ENCODE results near the gene SIAH2.

SIAH2 gene

GRCh38 chr3:150773616-150774192 is 10.7 kb upstream of the SIAH2 start:
- DNase-seq: no peak

DNA sequence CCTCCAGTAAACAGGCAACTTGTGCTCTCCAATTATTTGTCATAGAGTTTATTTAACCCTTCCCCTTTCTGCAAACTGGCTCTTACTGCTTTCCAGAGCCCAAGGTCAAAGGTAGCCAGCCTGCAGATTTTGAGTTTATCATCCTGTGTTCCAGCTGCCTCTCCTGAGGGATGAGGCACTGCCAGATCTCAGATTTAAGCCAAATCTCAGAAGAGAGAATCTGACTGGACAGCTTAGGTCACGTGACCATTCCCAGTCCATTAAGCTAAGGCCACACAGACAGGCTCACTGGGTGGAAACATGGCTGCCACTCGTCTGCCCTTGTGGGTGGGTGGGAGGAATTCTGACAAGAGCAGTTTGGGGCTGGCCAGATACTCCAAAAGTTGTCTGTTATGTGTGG is 8.6 kb upstream of the SIAH2 start:
- no peak for DNase-seq

GRCh38 chr3:150770681-150771080 is 7.7 kb upstream of the SIAH2 start:
- DNase-seq: no peak

- DNase-seq: no peak
These were observed 3.8 kb upstream of the SIAH2 start for GRCh38 chr3:150766742-150767141.

DNA sequence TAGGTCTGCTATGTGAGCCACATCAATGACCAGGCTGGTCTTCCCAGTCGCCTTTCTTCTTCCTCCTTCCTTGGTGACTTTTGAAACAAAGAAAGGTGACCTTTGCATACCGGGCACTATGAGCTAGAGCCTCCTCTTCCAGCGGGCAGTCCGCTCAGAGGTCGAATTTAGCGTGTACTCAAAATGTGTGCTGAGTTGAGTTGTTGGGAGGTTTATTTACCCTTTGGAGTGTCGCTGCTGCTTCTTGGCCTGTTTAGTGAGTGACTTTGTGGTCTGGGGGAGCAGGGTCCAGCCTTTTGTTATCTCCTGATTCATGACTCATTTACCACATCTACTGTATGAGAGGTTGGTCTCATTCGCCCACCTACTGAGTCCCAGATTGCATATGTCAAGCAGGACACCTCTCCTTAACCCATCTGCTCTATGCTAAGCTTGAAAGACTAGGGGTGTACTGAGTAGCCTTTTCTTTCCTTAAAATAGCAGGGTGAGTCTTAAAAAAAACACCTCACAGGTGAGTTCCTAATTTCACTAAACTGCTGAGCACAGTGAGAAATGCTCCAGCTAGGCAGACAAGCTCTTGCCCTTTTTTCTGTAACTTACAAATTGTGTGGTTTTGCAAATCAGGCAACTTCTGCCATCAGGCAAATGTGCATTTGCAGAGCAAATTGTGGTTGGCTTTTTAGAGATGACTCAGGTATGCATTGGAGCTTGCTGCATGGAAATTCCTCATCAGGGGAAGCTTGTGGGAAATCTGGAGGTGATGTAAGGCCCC is 3.2 kb upstream of the SIAH2 start:
- DNase-seq: no peak

GRCh38 chr3:150764967-150765366 is 2.0 kb upstream of the SIAH2 start:
- DNase-seq: no peak

- DNase-seq: no peak
These were observed 1.6 kb upstream of the SIAH2 start for GRCh38 chr3:150764566-150764965.

DNA sequence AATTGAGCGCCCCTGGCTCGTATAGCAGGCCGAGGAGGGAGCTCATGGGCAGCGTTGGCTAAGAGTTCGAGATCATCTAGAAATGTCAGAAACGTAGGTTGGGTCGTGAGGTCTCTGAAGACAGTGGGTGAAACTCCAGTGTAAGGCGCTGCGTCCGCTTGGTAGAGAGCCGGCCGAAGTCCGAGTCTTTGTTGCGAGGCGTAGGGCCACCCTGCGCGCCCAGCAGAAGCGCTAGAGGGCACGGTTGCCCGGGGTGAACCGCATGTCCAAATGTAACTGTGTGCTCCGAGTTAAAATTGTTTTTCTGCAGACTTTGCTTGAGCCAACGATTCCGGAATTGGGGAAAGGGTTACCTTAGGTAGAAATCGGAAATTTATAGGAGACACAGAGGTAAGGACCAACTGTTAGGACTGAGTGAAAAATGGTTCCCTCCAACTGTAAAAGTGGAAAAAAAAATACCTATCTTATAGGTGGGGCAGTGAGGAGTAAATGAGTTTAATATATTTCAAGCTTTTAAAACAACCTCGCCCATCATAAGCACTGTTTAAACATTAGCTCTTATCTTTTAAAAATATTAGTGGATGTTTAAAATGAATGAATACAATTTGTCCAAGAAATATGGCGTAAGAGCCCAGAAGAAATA is 993 bp upstream of the SIAH2 start:
- DNase-seq: peak; percentile 82

GRCh38 chr3:150762662-150763121 is 277 bp downstream of the SIAH2 start:
- DNase-seq: no peak

DNA sequence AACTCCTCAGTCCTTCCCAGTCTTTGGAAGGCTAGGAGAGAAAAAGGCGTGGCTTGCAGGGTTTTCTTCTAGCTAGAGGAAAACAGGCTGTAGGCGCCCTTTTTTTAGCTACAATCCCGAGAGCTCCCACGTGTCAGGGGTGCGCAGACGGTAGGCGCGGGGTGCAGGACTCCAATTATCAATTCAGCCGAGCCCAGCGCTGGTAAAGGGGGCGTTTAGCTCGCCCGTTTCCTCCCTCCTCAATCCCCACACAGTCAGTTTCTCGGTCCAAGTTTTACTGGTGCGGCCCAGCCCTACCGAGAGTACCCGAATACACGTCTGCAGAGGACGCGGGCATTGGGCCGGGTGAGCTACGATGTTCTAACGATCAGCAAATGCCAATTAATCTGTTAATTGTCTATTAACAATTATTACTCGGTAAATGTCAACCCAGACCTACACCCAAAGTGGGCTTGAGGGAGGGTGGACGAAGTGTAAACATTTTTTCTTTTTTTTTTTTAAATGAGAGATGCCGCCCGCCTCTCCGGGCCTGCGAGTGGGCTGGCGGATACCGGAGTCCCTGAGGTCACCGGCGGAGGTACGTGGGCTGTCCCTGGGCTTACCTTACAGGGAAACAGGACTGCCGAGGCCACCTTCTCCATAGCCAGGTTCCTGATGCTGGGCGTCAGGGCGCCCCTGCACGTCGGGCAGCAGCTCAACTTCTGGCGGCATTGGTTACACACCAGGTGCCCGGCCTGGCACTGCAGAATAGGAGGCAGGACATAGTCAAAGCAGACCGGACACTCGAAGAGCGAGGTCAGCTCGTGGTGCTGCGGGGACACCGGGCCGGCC is 923 bp downstream of the SIAH2 start:
- peak; percentile 64 for DNase-seq

DNA sequence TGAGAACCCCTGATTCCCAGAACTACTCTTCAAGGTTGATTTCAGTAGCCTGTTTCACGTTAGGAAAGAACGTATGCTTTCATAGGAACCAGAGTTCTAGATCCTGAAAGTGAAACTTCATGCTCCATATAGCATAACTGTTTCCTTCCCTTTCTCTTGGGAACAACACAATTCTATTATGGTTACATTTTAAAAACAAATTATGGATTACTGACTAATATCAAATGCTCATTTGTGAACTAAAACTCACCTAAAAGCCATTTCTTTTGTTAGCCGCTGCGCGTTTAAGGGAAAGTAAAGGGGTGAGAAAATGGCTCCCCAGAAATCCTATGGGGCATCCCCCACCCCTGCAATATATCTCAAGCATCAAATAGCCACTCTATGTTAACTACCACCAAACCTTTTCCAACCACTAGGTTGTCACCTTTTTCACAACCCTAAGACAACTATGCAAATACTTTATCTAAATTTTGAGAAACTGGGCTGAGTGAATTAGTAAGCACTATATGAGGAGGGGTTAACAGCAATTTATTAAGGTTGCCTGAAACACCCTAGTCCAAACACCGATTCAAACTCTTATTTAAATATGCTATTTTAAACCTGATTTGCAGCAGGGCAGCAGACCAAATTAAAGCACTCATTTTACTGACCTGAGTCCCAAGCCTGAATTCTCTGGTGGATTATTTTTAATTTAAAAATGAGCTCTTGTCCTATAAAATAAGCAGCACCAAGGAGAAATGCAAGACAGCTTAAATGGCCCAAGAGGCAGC is 2.4 kb downstream of the SIAH2 start:
- no peak for DNase-seq

DNA sequence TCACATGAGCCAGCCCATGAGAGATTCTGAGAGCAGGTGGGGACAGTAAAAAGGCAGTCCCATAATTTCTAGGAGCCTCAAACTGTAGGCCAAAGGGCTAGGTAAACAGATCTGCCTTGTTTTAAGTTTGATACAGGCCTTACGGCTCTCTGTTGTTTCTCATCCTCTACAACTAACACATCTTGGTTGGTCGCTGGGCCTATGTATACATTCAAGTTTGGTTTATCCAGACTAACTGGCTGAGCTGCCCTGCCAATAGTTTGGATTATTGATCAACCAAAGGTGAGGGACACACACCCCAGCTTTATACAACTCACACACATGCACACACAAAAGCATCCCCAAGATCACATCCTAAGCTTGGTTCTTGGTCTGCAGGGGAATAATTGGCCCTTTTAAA is 3.0 kb downstream of the SIAH2 start:
- no peak for DNase-seq

DNA sequence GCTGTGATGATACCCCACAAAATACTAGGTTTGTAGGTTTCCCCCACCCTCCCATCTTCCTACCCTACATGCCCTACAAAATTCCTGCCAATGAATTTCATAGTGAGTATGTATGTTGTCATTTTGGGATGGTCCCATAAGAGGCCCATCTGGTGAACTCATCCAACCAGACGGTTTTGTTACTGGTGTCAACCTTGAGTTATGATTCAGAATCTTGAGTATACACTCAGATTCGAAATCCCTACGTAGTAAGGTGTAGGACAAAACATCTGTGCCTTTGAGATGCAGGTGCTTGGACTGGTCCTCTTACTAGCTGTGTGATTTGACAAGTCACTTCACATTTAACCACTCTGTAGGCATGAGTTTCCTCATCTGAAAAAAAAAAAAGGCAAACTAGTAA is 3.6 kb downstream of the SIAH2 start:
- DNase-seq: no peak

- DNase-seq: no peak
These were observed 5.2 kb downstream of the SIAH2 start for GRCh38 chr3:150757768-150758167.

DNA sequence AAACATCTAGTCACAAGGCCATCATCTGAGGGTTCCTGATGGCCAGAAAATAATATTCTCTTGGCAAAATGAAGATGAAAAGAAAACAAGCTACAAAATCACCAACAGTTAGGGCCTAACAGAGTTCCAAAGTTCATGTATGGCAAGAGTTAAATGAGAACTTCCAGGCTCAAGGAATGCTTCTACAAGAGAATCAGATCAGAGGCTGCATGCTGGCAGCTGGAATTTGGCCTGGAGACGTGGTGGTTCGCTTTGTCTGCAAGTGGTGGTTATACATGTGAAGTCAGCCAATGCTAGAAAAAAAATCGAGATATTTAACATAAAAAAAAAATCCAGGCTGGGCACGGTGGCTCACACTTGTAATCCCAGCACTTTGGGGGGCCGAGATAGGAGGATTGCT is 5.6 kb downstream of the SIAH2 start:
- no peak for DNase-seq

DNA sequence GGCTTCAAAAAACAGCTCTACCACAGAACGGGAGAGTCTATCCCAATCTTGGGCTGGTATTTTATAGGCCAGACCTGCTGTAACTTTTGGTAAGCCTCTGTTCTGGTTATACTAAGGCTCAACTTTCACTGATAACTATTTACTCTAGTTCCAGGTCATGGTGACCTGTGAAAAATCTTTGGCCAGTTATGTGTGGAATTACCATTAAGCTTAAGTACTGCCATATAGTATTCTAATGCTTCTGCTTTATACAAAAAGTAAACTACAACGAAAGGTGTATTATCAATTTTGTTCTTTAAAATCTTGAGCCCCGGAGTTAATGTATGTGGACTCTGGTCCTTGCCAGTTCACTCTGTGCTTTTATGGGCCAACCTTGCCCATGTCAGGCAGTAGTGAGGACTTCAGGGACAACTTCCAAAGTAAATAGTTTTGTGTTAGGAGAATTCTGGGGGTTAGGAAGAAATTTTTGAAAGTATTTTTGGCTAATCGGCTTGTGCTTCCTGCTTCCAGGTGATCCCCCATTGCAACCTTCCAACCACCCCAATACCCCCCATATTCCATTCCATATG is 6.4 kb downstream of the SIAH2 start:
- no peak for DNase-seq

- DNase-seq: no peak
These were observed 7.1 kb downstream of the SIAH2 start for GRCh38 chr3:150755902-150756301.

- DNase-seq: no peak
These were observed 8.1 kb downstream of the SIAH2 start for GRCh38 chr3:150754896-150755295.

DNA sequence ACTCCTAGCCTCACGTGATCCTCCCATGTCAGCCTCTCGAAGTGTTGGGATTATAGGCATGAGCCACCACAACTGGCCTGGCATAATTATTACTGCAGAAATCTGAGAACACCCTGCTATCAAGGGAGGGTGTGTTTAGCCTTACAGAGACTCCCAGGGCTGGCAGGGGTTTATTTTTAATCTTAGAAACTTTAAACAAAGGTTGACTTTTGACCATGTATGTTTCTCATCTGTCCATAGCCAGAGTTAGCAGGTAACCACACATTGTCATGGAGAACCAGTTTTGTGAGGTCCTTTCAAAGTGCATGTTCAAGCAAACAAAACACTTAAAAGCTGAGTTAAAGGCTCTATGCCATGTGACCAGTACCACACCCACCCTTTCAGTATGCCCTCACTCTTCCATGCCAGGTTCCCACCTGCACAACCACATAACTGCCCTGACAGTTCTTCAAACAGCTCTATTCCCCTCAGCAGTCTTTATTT is 11.1 kb downstream of the SIAH2 start:
- DNase-seq: peak; percentile 80

DNA sequence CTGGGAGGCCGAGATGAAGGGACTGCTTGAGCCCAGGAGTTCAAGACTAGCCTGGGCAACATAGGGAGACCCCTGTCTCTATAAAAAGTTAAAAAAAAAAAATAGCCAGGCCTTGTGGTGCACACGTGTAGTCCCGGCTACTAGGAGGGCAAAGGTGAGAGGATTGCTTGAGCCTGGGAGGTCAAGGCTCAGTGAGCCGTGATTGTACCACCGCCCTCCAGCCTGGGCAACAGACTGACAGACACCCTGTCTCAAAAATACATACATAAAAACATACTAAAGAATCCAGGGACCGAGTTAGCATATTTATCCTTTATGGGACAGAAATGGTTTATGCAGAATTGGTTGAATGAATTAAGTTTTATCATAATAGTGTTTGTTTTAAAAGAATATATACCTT is 13.7 kb downstream of the SIAH2 start:
- DNase-seq: no peak

DNA sequence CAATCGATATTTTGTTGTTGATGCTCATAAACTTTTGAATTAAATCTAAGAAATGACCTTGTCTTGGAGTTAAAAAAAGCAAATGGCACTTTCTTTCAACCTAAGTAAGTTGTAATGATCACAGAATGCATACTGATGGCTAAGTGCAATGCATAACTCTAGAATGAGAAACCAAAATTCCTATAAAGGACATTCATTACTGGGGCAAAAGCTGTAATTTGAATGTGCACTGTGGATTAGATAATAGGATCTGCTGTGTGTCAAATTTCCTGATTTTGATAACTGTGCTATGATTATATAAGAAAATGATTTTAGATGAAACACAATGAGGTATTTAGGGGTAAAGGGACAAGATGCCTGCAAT is 14.3 kb downstream of the SIAH2 start:
- DNase-seq: no peak
